Calu3 (cell line): ENCODE measurements around the gene NTNG1. TPM values are rescaled to one million over a fixed set of nuclear protein-coding genes. Genes with fewer than 3 reads are reported as not detected.

ENCODE experiments used
- BruUV-seq: library from RNA; stranded (reverse); fragments of 400-500 nt; replicated peaks from 2 replicates; lab custom pipeline; 2021; lab: Mats Ljungman, UMichigan
- CTCF ChIA-PET: fragments of 300-600 bp; sonication (Branson Sonifier 250); formaldehyde crosslinking; loops from one replicate; lab custom pipeline; 2022; ENCODE audit warnings: antibody characterized with exemption; lab: Charles Lee
- DNase-seq: peaks from one replicate; pipeline ENCODE4 v3.0.0; 2022
- H3K27ac Mint-ChIP-seq: one replicate; pipeline ENCODE4 v1.8.0; 2022; ENCODE audit warnings: mixed read lengths; ENCODE audit not compliant: unreplicated experiment
- H3K27me3 Mint-ChIP-seq: one replicate; pipeline ENCODE4 v1.8.0; 2022; ENCODE audit warnings: mixed read lengths; ENCODE audit not compliant: unreplicated experiment
- H3K36me3 Mint-ChIP-seq: one replicate; pipeline ENCODE4 v1.8.0; 2022; ENCODE audit warnings: mild to moderate bottlenecking, moderate library complexity, mixed read lengths; ENCODE audit not compliant: insufficient read depth, unreplicated experiment
- H3K4me1 Mint-ChIP-seq: one replicate; pipeline ENCODE4 v1.8.0; 2022; ENCODE audit warnings: mild to moderate bottlenecking, low read depth, mixed read lengths; ENCODE audit not compliant: unreplicated experiment
- H3K4me3 Mint-ChIP-seq: one replicate; pipeline ENCODE4 v1.8.0; 2022; ENCODE audit warnings: mild to moderate bottlenecking, low read depth, moderate library complexity, mixed read lengths; ENCODE audit not compliant: unreplicated experiment
- H3K9me3 Mint-ChIP-seq: one replicate; pipeline ENCODE4 v1.8.0; 2022; ENCODE audit warnings: low read depth, mixed read lengths; ENCODE audit not compliant: unreplicated experiment
- intact Hi-C: fragments of 100-400 bp; cut with micrococcal nuclease; formaldehyde crosslinking; loops from one replicate; pipeline ENCODE4 v1.10.0; 2022; ENCODE audit not compliant: unreplicated experiment
- total RNA-seq: library from RNA; stranded (reverse); gene quantifications from 2 replicates; pipeline ENCODE4 v1.2.3, GENCODE V29; 2022
- TF ChIP-seq, protein P1 (sequence below): fragments of 200-600 bp; IDR thresholded peaks from one replicate; pipeline ENCODE4 v1.8.0; 2022; ENCODE audit warnings: antibody characterized with exemption; ENCODE audit not compliant: unreplicated experiment

NTNG1 gene
- total RNA-seq, 1 experiment from 2014 or later = 2.6 TPM

DNA sequence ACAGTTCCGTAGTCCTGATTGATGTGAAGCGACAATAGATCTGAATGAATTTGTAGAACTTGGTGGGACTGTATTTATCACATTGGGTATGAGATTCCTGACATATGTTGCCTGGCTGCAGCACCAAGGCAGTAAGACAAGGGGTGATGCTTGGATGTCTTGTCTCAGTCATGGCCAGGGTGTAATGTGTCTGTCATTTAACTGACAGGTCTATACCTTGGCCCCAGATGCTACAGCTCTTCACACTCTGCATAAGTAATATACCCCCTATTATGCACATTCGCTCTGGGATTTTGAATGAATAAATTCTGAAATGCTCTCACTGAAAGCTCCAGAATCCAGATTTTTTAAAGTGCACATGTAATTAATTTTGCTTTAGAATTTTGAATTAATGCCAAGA lies 47.3 kb downstream of the NTNG1 start:
- no peaks in the 10 kb centered on the region for H3K9me3 Mint-ChIP-seq
- no peaks in the 10 kb centered on the region for H3K4me1 Mint-ChIP-seq
- H3K36me3 Mint-ChIP-seq = no peaks in the 10 kb centered on the region
- BruUV-seq = no TSS peak
- CTCF ChIA-PET = no interaction called here
- DNase-seq = no peak
- H3K27me3 Mint-ChIP-seq = no peaks in the 10 kb centered on the region
- intact Hi-C loops = no loop called here
- H3K4me3 Mint-ChIP-seq = no peak overlapping the region
- TF ChIP-seq, protein P1, sequence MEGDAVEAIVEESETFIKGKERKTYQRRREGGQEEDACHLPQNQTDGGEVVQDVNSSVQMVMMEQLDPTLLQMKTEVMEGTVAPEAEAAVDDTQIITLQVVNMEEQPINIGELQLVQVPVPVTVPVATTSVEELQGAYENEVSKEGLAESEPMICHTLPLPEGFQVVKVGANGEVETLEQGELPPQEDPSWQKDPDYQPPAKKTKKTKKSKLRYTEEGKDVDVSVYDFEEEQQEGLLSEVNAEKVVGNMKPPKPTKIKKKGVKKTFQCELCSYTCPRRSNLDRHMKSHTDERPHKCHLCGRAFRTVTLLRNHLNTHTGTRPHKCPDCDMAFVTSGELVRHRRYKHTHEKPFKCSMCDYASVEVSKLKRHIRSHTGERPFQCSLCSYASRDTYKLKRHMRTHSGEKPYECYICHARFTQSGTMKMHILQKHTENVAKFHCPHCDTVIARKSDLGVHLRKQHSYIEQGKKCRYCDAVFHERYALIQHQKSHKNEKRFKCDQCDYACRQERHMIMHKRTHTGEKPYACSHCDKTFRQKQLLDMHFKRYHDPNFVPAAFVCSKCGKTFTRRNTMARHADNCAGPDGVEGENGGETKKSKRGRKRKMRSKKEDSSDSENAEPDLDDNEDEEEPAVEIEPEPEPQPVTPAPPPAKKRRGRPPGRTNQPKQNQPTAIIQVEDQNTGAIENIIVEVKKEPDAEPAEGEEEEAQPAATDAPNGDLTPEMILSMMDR = no peak
- H3K27ac Mint-ChIP-seq = no peak overlapping the region

DNA sequence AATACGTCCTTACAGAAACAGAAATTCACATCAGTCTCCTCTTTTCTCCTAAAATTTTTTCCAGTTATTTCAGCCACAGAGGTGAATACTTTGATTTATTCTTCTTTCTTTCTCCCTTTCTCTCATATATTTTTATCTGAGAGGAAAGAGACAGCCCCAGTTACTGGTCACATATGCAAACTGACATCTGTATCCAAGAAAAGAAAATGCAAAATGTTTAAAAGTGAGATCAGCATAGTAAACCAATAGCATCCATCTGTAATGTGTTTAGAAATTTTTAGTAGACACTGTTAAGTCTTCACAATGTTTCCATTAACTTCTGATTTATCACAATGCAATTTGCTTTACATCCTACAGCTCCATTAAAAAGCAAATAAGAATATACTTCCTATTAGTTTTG lies 53.5 kb downstream of the NTNG1 start:
- Mint-ChIP-seq H3K27ac (no peak overlapping the region), H3K4me1 (no peaks in the 10 kb centered on the region), H3K9me3 (no peaks in the 10 kb centered on the region), H3K4me3 (no peak overlapping the region), H3K27me3 (no peaks in the 10 kb centered on the region), H3K36me3 (no peaks in the 10 kb centered on the region)
- DNase-seq = no peak
- CTCF ChIA-PET = interaction anchor here (0.5 kb wide), 1 partner anchor 177 kb away, joined by 6 read pairs; no protein-coding TSS in a partner anchor
- TF ChIP-seq, protein P1 = no peak
- BruUV-seq = no TSS peak
- intact Hi-C loops = no loop called here

DNA sequence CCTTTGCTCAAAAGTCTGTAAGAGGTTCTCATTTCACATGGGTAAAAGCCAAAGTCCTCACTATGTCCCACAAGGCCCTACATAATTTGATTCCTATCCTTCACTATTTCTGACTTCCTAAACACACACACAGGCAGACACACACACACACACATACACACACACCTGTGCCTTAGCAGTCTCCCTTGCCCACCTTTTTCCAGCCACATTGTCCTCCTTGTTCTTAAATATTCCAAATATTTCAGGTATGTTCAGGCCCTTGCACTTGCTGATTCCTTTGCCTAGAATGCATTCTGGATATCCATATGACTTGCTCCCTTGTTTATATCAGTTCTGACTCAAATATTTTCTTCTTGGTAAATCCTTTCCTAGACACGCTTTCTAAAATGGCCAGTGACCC lies 54.6 kb downstream of the NTNG1 start:
- intact Hi-C loops = no loop called here
- TF ChIP-seq, protein P1 = no peak
- Mint-ChIP-seq H3K4me3 (no peak overlapping the region), H3K9me3 (no peaks in the 10 kb centered on the region), H3K36me3 (no peaks in the 10 kb centered on the region), H3K4me1 (no peaks in the 10 kb centered on the region), H3K27ac (no peak overlapping the region), H3K27me3 (no peaks in the 10 kb centered on the region)
- BruUV-seq = no TSS peak
- CTCF ChIA-PET = no interaction called here
- no peak for DNase-seq

DNA sequence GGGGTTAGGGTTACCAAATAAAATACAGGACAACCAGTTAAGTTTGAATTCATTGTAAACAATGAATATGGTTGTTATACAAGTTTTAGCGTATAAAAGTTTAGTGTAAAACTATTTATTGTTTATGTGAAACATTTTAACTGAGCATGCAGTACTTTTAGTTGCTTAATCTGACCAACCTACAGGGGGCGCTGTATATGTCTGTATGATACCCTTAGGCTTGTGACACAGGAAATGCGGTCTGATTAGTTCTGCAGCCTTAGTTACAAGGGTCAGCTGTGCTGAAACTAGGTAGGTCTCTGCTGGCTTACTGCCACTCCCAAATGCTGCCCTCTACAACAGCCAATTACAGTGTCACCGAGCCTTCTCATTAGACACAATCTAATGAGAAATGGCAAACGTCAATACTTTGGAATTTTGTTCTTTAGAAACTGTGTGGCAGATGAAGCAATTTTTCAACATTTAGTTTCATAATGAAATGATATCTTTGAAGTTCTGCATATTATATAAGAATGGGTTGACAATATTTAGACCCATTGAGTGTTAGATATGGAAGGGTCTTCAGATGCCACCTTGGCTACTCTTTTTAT lies 56.2 kb downstream of the NTNG1 start:
- TF ChIP-seq, protein P1 = no peak
- Mint-ChIP-seq H3K4me1 (no peaks in the 10 kb centered on the region), H3K27me3 (no peaks in the 10 kb centered on the region), H3K36me3 (no peaks in the 10 kb centered on the region), H3K27ac (no peak overlapping the region), H3K9me3 (no peaks in the 10 kb centered on the region), H3K4me3 (no peak overlapping the region)
- BruUV-seq = no TSS peak
- CTCF ChIA-PET = no interaction called here
- DNase-seq = peak; percentile 24
- intact Hi-C loops = no loop called here
